ENCODE measurements around the gene PCP2. TPM values are rescaled to one million over a fixed set of nuclear protein-coding genes. Genes with fewer than 3 reads are reported as not detected.

PCP2 gene
- total and polyA plus RNA-seq, 2 donors (not counting 1 experiment from before 2014, with no cell fraction given), result not detected

GRCh38 chr19:7678971-7679751 lies 45.6 kb upstream of the PCP2 start:
- Histone ChIP-seq H3K4me3 (replicated peaks in 1 of 4; ENCODE audit: control extremely low read depth in 1 of 4, insufficient read depth in 1 of 4, low read depth in 3 of 4, low read length in 4 of 4) (no peak overlapping the region), H3K27me3 (ENCODE audit: control insufficient read depth, insufficient read depth, low read length) (peaks cover 2% of the 10 kb centered on the region), H2AFZ (ENCODE audit: low read length) (no peak overlapping the region), H4K20me1 (ENCODE audit: control insufficient read depth, extremely low read depth, insufficient read depth, low read length) (no peaks in the 10 kb centered on the region), H3K4me2 (ENCODE audit: extremely low read depth, insufficient read depth, low read length) (no peak overlapping the region), H3K27ac (ENCODE audit: insufficient read depth, low read length) (no peak overlapping the region), H3K9me3 (ENCODE audit: control insufficient read depth, insufficient read depth, low read depth, low read length) (no peaks in the 10 kb centered on the region), H3K9ac (ENCODE audit: insufficient read depth, low read length) (no peak overlapping the region), H3K4me1 (ENCODE audit: control insufficient read depth, extremely low read depth, insufficient read depth, low read length) (no peaks in the 10 kb centered on the region), H3K36me3 (ENCODE audit: control insufficient read depth, insufficient read depth, low read length) (peaks cover 4% of the 10 kb centered on the region), H3K79me2 (ENCODE audit: control insufficient read depth, insufficient read depth, low read length) (peaks cover 7% of the 10 kb centered on the region)
- DNase-seq (ENCODE audit: low read depth in 2 of 2), result no peak
- TF ChIP-seq EZH2 (IDR thresholded peaks at IDR 0.05; ENCODE audit: low read length, missing control alignments), result no peak
- TF ChIP-seq, protein P1, sequence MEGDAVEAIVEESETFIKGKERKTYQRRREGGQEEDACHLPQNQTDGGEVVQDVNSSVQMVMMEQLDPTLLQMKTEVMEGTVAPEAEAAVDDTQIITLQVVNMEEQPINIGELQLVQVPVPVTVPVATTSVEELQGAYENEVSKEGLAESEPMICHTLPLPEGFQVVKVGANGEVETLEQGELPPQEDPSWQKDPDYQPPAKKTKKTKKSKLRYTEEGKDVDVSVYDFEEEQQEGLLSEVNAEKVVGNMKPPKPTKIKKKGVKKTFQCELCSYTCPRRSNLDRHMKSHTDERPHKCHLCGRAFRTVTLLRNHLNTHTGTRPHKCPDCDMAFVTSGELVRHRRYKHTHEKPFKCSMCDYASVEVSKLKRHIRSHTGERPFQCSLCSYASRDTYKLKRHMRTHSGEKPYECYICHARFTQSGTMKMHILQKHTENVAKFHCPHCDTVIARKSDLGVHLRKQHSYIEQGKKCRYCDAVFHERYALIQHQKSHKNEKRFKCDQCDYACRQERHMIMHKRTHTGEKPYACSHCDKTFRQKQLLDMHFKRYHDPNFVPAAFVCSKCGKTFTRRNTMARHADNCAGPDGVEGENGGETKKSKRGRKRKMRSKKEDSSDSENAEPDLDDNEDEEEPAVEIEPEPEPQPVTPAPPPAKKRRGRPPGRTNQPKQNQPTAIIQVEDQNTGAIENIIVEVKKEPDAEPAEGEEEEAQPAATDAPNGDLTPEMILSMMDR (conservative IDR thresholded peaks at IDR 0.05 in 1 of 2, IDR thresholded peaks at IDR 0.05 in 1 of 2; ENCODE audit: low read depth in 1 of 2, low read length in 2 of 2), result no peak

GRCh38 chr19:7677669-7678311 lies 44.3 kb upstream of the PCP2 start:
- DNase-seq (ENCODE audit: low read depth in 2 of 2), result no peak
- Histone ChIP-seq H3K79me2 (ENCODE audit: control insufficient read depth, insufficient read depth, low read length) (peaks cover 7% of the 10 kb centered on the region), H4K20me1 (ENCODE audit: control insufficient read depth, extremely low read depth, insufficient read depth, low read length) (no peaks in the 10 kb centered on the region), H3K27me3 (ENCODE audit: control insufficient read depth, insufficient read depth, low read length) (peaks cover 2% of the 10 kb centered on the region), H3K4me3 (replicated peaks in 1 of 4; ENCODE audit: control extremely low read depth in 1 of 4, insufficient read depth in 1 of 4, low read depth in 3 of 4, low read length in 4 of 4) (no peak overlapping the region), H3K27ac (ENCODE audit: insufficient read depth, low read length) (no peak overlapping the region), H3K9ac (ENCODE audit: insufficient read depth, low read length) (no peak overlapping the region), H3K4me1 (ENCODE audit: control insufficient read depth, extremely low read depth, insufficient read depth, low read length) (no peaks in the 10 kb centered on the region), H2AFZ (ENCODE audit: low read length) (no peak overlapping the region), H3K4me2 (ENCODE audit: extremely low read depth, insufficient read depth, low read length) (no peak overlapping the region), H3K9me3 (ENCODE audit: control insufficient read depth, insufficient read depth, low read depth, low read length) (no peaks in the 10 kb centered on the region), H3K36me3 (ENCODE audit: control insufficient read depth, insufficient read depth, low read length) (peaks cover 4% of the 10 kb centered on the region)
- no peak for TF ChIP-seq EZH2 (IDR thresholded peaks at IDR 0.05; ENCODE audit: low read length, missing control alignments)
- TF ChIP-seq, protein P1 (conservative IDR thresholded peaks at IDR 0.05 in 1 of 2, IDR thresholded peaks at IDR 0.05 in 1 of 2; ENCODE audit: low read depth in 1 of 2, low read length in 2 of 2), result no peak

- DNase-seq (ENCODE audit: low read depth in 2 of 2), result no peak
- Histone ChIP-seq H3K36me3 (ENCODE audit: control insufficient read depth, insufficient read depth, low read length) (no peaks in the 10 kb centered on the region), H3K27ac (ENCODE audit: insufficient read depth, low read length) (no peak within 1 kb of the TSS), H4K20me1 (ENCODE audit: control insufficient read depth, extremely low read depth, insufficient read depth, low read length) (no peaks in the 10 kb centered on the region), H3K9ac (ENCODE audit: insufficient read depth, low read length) (no peak within 1 kb of the TSS), H3K4me1 (ENCODE audit: control insufficient read depth, extremely low read depth, insufficient read depth, low read length) (no peaks in the 10 kb centered on the region), H3K4me2 (ENCODE audit: extremely low read depth, insufficient read depth, low read length) (no peak within 1 kb of the TSS), H3K9me3 (ENCODE audit: control insufficient read depth, insufficient read depth, low read depth, low read length) (no peaks in the 10 kb centered on the region), H2AFZ (ENCODE audit: low read length) (no peak within 1 kb of the TSS), H3K79me2 (ENCODE audit: control insufficient read depth, insufficient read depth, low read length) (peaks cover 7% of the 10 kb centered on the region), H3K4me3 (replicated peaks in 1 of 4; ENCODE audit: control extremely low read depth in 1 of 4, insufficient read depth in 1 of 4, low read depth in 3 of 4, low read length in 4 of 4) (no peak within 1 kb of the TSS), H3K27me3 (ENCODE audit: control insufficient read depth, insufficient read depth, low read length) (peaks cover 2% of the 10 kb centered on the region)
- TF ChIP-seq EZH2 (IDR thresholded peaks at IDR 0.05; ENCODE audit: low read length, missing control alignments), result no peak
- TF ChIP-seq, protein P1 (conservative IDR thresholded peaks at IDR 0.05 in 1 of 2, IDR thresholded peaks at IDR 0.05 in 1 of 2; ENCODE audit: low read depth in 1 of 2, low read length in 2 of 2), result no peak
These were observed 43.3 kb upstream of the PCP2 start, which contains the start of gene MCEMP1 for GRCh38 chr19:7676854-7677253. Gene MCEMP1 (plus strand): TSS chr19:7677090. CDS start chr19:7677121, 31 bp downstream.

Data from fibroblast of lung (primary cell).